GM21381 (cell line): ENCODE results near the gene TRMT61A.
"Not testable (repeated sequence)": the region's sequence is repeated elsewhere in the genome, so short reads cannot be mapped to it uniquely, and the experiment has no call there.

Source experiments
- ATAC-seq: cut with Tn5 transposase; IDR thresholded peaks from one replicate; pipeline ENCODE4 v1.9.1; 2021; ENCODE audit warnings: mild to moderate bottlenecking, moderate library complexity; ENCODE audit not compliant: unreplicated experiment

Gene TRMT61A

GRCh38 chr14:103521951-103522563 lies 6.9 kb upstream of the TRMT61A start:
- ATAC-seq = no peak

- no peak for ATAC-seq
Measured at GRCh38 chr14:103522649-103523574, 6.1 kb upstream of the TRMT61A start, which contains the start of gene CKB. TSS of gene CKB (minus strand) at chr14:103522830. CDS start at chr14:103522493, 337 bp downstream.

DNA sequence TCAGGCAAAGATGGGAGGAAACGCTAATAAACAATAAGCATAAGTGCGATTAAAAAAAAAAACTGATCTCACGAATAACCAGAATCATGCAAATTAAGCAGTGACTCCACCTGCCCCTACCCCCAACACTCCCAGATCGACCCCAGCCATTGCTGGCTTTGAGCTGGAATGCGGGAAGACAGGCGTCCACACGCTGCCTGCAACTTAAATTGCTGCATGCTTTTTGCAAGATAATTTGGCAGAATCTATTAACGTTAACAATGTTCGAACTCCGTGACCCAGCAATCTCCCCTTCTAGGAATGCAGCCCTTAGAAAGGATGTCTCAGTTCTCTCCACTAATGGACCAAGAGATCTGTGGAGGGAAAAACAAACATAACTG lies 5.4 kb upstream of the TRMT61A start:
- ATAC-seq = no peak

DNA sequence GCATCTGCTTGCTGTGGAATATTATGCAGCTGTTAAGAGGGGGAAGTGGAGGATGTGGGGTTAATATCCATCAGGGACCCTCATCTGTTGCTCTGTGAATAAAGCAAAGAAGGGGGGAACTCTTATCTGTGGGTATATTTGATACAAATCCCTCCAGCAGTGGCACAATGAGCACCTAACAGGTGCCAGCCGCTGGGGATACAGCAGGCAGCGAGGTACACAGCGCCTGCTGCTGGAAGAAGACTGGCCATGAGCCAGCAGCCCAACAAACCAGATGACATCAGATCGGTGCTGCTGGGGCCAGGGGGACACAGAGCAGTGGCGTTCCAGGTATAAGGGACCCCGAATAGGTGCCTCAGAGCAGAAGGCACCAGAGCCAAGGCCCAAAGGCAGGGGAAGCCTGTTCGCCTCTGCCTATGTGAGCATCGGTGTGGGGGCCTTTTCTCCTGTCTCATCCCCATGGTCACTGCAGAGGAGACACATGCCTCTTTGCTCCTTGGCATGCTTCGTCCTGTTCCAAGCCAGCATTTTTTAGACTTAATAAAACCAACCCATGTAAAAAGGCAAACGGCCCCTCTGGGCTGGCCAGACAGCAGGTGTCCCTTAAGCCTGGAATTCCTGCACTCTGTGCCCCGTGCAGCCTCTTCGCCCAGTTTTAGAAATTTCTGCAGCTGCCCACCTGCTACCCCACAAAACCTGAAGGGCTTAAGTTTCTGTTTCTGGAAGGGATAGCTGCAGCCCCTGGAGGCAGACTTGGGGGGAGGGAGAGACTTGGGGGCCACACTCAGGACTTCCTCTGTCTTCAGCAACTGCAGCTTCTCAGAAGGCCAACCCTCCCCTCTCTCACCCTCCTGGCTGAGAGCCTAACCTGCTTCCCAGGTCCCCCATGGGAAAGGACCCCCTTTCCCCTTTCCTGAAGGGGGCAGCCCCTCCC lies 4.7 kb upstream of the TRMT61A start:
- no peak for ATAC-seq

DNA sequence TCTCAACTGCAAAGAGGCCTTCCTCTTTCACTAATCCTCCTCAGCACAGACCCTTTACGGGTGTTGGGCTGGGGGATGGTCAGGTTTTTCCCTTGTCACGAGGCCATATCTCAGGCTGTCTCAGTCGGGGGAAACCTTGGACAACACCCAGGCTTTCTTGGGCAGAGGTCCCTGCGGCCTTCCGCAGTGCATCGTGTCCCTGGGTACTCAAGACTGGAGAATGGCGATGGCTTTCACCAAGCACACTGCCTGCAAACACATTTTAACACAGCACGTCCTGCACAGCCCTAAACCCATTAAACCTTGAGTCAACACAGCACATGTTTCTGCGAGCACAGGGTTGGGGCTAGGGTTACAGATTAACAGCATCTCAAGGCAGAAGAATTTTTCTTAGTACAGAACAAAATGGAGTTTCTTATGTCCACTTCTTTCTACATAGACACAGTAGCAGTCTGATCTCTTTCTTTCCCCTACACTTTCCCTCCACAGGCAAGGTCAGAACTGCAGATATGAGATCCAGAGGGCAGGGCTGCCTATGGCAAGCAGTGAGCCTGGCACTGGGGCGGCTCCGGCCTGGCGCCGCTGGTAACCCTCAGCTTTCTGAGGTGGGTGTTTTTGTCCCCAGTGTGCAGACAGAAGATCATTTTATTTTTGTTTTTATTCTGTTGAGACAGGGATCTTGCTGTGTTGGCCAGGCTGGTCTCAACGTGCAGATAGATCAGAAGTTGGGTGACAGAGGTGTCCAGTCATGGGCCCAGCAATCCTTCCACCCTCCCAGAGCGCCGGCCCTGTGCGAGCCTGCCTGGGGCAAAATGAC lies 3.4 kb upstream of the TRMT61A start:
- ATAC-seq = not testable (repeated sequence)

- no peak for ATAC-seq
Measured at GRCh38 chr14:103526247-103526913, 2.6 kb upstream of the TRMT61A start.

DNA sequence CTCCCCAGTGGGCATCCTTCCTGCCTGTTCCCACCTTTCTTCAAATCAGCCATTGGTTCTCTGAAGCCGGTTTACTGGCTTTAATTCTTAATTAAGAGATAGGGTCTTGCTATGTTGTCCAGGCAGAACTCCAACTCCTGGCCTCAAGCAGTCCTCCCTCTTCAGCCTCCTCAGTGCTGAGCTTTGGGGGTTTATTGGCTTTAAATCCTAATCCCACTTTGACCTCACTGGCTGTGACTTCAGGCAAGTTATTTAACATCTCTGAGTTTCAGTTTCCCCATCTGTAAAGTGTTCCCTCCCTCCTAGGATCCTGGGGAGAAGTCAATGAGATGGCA lies 2.1 kb upstream of the TRMT61A start:
- ATAC-seq = no peak

- ATAC-seq = peak; percentile 59
Measured at GRCh38 chr14:103527408-103528145, 1.4 kb upstream of the TRMT61A start.

DNA sequence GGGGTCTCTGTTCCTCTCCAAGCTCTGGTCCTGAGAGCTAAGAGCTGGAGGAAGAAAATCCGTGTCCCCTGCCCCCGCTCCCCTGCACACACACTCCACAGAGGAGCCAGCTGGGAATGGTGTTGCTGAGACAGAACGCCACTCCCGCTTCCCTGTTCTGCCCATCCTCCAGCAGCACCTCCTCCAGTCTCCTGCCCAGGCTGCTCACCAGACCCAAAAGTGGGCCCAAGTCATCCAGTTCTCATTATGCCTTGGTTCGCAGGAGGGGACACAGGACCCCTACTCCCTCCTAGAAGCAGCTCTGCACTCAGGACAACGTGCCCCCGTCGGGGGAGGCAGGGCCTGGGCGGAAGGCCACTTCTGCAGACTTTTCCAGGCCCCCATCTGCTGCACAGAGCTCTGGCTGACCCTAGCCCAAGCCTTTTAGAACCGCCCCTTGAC lies 830 bp upstream of the TRMT61A start:
- ATAC-seq = no peak

DNA sequence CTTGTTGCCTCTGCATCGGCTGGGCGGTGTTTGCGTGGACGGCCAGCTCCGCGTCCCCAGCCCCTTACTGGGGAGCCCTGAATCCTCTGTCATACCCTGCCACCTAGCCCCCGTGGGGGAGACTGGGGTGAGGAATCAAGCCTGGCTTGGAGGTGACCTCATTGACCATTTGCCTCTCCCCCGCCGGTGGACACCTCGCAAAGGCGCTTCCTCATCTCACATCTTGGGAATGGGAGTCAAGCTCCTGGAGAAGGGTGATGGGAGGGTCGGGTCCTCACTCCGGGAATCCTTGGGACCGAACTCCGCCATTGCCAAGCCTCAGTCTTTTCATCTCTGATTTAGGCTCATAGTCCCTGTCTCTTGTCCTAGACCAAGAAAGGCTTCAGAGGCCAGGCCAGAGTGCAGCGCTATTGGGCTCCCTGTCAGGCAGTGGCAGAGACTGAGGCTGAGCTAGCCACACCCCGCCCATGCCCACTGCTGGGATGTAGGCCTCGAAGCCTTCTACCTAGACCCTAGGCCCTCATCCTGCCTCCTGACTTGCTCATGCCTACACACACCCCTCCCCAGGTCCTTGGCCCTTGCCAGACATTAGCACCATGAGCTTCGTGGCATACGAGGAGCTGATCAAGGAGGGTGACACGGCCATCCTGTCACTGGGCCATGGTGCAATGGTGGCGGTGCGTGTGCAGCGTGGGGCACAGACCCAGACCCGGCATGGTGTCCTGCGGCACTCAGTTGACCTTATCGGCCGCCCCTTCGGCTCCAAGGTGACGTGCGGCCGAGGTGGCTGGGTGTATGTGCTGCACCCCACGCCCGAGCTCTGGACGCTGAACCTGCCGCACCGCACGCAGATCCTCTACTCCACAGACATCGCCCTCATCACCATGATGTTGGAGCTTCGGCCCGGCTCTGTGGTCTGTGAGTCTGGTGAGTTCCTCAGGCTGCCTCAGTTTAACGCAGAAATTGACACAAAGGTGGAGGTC lies 678 bp downstream of the TRMT61A start:
- no peak for ATAC-seq

- no peak for ATAC-seq
Measured at GRCh38 chr14:103530390-103530789, 1.4 kb downstream of the TRMT61A start.

DNA sequence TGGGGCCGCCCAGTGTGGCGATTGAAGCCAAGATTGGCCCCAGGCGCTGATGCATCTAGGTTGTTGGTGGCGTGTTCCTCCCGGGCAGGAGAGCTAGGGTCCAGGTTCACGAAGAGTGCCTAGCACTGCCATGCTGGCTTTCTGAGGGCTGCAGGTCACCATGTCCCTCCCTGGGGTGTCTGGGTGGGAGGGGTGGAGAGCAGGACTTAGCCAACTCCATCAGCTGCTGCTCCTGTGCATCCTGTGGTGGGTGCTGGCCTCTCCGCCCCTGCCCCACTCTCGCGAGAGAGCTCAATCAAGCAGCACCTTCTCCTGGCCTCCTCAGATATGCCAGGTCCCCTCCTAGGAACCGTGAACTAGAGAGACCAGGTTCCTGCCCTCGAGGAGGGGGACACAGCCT lies 1.8 kb downstream of the TRMT61A start:
- ATAC-seq = no peak

DNA sequence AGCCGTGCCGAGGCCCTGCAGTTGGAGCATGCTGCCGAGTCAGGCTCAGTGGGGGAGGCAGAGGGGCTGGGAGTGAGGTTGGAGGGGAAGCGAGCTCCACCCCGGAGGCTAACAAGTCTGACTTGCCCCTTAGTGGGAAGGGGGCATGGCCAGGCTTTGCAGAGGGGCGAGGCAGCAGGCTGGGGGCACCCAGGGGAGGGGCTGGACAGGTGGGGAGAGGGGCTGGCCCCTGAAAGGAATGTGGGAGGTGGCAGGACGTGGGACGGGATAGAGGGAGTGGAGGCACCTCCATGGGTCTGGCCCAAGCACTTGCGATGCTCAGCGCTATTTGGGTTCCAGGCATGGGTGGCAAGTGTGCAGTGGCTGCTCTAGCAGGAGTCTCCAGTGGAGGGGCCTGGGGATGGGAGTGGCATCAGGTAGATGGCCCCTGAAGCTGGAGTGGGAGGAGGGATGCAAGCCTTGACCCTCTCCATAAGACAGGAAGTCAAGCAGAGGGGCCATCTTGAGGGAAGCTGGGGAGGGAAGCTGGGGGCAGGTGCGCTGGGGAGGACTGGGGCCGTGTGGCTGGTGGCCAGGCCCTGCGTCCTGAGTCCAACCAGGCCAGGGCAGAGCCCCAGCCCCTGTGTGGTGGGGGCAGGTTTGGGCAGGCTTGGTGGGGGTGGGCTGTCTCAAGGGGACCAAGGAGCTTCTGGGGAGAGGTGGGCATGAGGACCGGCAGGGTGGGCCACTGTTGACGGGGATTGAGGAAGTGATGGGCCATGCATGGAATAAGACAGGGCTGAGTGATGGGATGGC lies 2.6 kb downstream of the TRMT61A start:
- no peak for ATAC-seq

- no peak for ATAC-seq
Measured at GRCh38 chr14:103532216-103533136, 3.5 kb downstream of the TRMT61A start.

DNA sequence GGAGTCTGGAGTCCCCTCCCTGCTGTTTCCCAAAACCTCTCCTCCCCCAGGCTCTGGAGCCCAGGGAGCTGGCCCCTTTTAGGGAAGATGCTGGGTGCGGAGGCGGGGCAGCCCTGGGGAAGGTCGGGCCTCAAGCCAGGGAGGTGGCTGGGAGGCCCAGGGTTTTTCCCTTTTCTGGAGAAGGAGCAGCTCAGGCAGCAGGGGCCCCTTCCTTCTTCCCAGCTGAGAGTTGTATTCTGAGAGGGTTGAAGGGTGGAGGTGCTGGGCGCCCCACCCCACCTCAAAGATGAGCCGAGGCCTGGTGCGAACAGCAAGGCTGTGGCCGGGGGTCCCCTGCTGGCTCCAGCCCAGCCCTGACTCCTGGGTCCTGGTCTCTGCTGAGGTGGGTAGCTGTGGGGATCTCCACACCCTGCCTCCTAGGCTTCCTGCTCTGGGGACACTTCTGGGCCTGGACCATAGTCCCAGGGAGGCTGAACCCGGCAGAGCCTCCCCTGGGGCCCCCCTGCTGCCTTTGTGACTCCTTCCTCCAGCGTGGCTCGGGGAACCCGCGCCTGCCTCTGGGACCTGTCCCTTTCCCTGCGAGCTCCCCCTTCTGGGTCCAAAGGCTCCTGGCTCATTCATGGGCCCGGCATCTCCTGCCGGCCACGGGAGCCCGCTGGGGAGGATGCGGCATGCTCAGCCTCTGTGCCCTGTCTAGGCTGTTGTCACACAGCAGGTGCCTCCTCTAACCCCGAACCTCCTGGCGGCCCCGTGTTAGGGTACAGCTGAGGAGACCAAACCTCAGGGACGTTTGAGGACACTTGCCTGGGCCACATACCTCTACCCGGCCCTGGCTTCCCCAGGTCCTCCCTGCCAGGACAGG lies 4.4 kb downstream of the TRMT61A start:
- no peak for ATAC-seq
